HepG2 (cell line): ENCODE results near the gene GARIN1A.

Source experiments
- CREB1 ChIP-seq, 2 experiments: fragments of 450-650 bp in 1 of 2; IDR thresholded peaks; 2 replicates each; pipeline ENCODE4 v1.6.1; 2016 to 2017; ENCODE audit warnings: control low read depth in 1 of 2, mild to moderate bottlenecking in 1 of 2, missing compliant biosample characterization in 1 of 2, missing genetic modification characterization in 1 of 2
- EP300 ChIP-seq, 3 experiments: sonication (generic) in 1 of 3; formaldehyde crosslinking in 1 of 3; IDR thresholded peaks; 2 replicates each; pipeline versions ENCODE4 v1.5.1 to v1.6.1; 2011 to 2020; ENCODE audit warnings: low read depth in 2 of 3, low read length in 2 of 3, borderline replicate concordance in 1 of 3, improper control_type of control experiment in 1 of 3, mild to moderate bottlenecking in 1 of 3, missing genetic modification reagents in 1 of 3, moderate library complexity in 1 of 3
- GTF2F1 ChIP-seq: fragments of 150-350 bp; IDR thresholded peaks from 2 replicates; pipeline ENCODE4 v1.6.1; 2014; ENCODE audit warnings: low read length
- MXI1 ChIP-seq: IDR thresholded peaks from 3 replicates; pipeline ENCODE4 v1.6.1; 2012; ENCODE audit warnings: low read depth, low read length, inconsistent platforms, borderline replicate concordance
- TBL1XR1 ChIP-seq: fragments of 150-350 bp; IDR thresholded peaks from 2 replicates; pipeline ENCODE4 v1.6.1; 2014; ENCODE audit warnings: borderline replicate concordance, low read length; ENCODE audit not compliant: partially characterized antibody
- ZNF607 ChIP-seq: sonication (generic); formaldehyde crosslinking; IDR thresholded peaks from 2 replicates; pipeline ENCODE4 v1.5.1; 2020; ENCODE audit warnings: missing genetic modification reagents, mild to moderate bottlenecking, borderline replicate concordance
- ZNF772 ChIP-seq: sonication (generic); formaldehyde crosslinking; IDR thresholded peaks from 2 replicates; pipeline ENCODE4 v1.5.0; 2020; ENCODE audit warnings: mild to moderate bottlenecking, missing genetic modification reagents
- TF ChIP-seq, protein P1 (sequence below): sonication (generic); formaldehyde crosslinking; IDR thresholded peaks from 2 replicates; pipeline ENCODE4 v1.4.0; 2020; ENCODE audit warnings: missing genetic modification reagents
- TF ChIP-seq, protein P2 (sequence below): sonication (generic); formaldehyde crosslinking; IDR thresholded peaks from 2 replicates; pipeline ENCODE4 v1.5.0; 2020; ENCODE audit warnings: mild to moderate bottlenecking, missing genetic modification reagents, moderate library complexity
- TF ChIP-seq, protein P3 (sequence below): sonication (generic); formaldehyde crosslinking; IDR thresholded peaks from 2 replicates; pipeline ENCODE4 v1.4.0; 2020; ENCODE audit warnings: mild to moderate bottlenecking, low read depth, missing genetic modification reagents

DNA sequence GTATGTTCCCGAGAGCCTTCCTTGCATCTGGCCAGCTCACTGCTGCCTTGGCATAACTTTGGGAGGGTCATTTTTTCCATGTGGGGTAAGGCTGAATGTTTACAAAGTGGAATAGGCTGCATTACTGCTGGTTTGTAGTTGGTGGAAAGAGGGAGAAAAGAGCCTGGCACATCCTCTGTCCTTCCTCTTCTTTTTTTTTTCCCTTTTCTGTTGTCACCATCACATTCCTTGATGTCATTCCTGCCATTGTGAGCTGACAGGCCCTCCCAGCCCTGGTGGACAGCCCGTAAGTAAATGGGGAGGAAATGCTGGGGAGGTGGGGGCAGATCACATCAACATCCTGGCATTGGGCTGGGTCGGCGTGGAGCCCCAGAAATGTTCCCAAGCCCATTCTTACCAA lies at the start of gene GARIN1A:
- TF ChIP-seq ZNF607 (CRISPR knock-in tag) (no peak), ZNF772 (CRISPR knock-in tag) (no peak), EP300 (IDR thresholded peaks at IDR 0.05; ENCODE audit: low read depth in 2 of 2, low read length in 2 of 2) (no peak), EP300 (CRISPR knock-in tag; IDR thresholded peaks at IDR 0.05; ENCODE audit: borderline replicate concordance) (no peak), GTF2F1 (no peak), MXI1 (no peak), TBL1XR1 (no peak), CREB1 (IDR thresholded peaks at IDR 0.05) (no peak), CREB1 (CRISPR knock-in tag; IDR thresholded peaks at IDR 0.05) (no peak)
- TF ChIP-seq, protein P1, sequence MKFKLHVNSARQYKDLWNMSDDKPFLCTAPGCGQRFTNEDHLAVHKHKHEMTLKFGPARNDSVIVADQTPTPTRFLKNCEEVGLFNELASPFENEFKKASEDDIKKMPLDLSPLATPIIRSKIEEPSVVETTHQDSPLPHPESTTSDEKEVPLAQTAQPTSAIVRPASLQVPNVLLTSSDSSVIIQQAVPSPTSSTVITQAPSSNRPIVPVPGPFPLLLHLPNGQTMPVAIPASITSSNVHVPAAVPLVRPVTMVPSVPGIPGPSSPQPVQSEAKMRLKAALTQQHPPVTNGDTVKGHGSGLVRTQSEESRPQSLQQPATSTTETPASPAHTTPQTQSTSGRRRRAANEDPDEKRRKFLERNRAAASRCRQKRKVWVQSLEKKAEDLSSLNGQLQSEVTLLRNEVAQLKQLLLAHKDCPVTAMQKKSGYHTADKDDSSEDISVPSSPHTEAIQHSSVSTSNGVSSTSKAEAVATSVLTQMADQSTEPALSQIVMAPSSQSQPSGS (CRISPR knock-in tag), result no peak
- TF ChIP-seq, protein P2, sequence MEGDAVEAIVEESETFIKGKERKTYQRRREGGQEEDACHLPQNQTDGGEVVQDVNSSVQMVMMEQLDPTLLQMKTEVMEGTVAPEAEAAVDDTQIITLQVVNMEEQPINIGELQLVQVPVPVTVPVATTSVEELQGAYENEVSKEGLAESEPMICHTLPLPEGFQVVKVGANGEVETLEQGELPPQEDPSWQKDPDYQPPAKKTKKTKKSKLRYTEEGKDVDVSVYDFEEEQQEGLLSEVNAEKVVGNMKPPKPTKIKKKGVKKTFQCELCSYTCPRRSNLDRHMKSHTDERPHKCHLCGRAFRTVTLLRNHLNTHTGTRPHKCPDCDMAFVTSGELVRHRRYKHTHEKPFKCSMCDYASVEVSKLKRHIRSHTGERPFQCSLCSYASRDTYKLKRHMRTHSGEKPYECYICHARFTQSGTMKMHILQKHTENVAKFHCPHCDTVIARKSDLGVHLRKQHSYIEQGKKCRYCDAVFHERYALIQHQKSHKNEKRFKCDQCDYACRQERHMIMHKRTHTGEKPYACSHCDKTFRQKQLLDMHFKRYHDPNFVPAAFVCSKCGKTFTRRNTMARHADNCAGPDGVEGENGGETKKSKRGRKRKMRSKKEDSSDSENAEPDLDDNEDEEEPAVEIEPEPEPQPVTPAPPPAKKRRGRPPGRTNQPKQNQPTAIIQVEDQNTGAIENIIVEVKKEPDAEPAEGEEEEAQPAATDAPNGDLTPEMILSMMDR (CRISPR knock-in tag), result no peak
- TF ChIP-seq, protein P3, sequence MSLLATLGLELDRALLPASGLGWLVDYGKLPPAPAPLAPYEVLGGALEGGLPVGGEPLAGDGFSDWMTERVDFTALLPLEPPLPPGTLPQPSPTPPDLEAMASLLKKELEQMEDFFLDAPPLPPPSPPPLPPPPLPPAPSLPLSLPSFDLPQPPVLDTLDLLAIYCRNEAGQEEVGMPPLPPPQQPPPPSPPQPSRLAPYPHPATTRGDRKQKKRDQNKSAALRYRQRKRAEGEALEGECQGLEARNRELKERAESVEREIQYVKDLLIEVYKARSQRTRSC (CRISPR knock-in tag), result no peak
